Esophagus squamous epithelium (tissue), 4 donors: ENCODE results near the gene PBX3.

Experiments used
- CTCF ChIP-seq, 6 experiments: fragments of 450-650 bp in 4 of 6; fragments of 200-600 bp in 2 of 6; sonication (generic) in 2 of 6; IDR thresholded peaks; one replicate each; pipeline ENCODE4 v1.5.1; 2016 to 2019; ENCODE audit warnings: antibody characterized with exemption in 6 of 6, mild to moderate bottlenecking in 4 of 6, moderate library complexity in 4 of 6
- POLR2A ChIP-seq, 4 donors: fragments of 450-650 bp; IDR thresholded peaks; one replicate each; pipeline ENCODE4 v1.6.1; 2017; ENCODE audit warnings: antibody characterized with exemption in 4 of 4, mild to moderate bottlenecking in 4 of 4, moderate library complexity in 3 of 4

GRCh38 chr9:125797930-125798329 lies 50.8 kb downstream of the PBX3 start:
- TF ChIP-seq POLR2A (IDR thresholded peaks at IDR 0.05) (no peak), CTCF (IDR thresholded peaks at IDR 0.05) (no peak)
